GM18861 (cell line): ENCODE measurements around the gene ABCC1.

Experiments
- ATAC-seq: cut with Tn5 transposase; IDR thresholded peaks from one replicate; pipeline ENCODE4 v1.9.1; 2021; ENCODE audit not compliant: unreplicated experiment

The ABCC1 gene

DNA sequence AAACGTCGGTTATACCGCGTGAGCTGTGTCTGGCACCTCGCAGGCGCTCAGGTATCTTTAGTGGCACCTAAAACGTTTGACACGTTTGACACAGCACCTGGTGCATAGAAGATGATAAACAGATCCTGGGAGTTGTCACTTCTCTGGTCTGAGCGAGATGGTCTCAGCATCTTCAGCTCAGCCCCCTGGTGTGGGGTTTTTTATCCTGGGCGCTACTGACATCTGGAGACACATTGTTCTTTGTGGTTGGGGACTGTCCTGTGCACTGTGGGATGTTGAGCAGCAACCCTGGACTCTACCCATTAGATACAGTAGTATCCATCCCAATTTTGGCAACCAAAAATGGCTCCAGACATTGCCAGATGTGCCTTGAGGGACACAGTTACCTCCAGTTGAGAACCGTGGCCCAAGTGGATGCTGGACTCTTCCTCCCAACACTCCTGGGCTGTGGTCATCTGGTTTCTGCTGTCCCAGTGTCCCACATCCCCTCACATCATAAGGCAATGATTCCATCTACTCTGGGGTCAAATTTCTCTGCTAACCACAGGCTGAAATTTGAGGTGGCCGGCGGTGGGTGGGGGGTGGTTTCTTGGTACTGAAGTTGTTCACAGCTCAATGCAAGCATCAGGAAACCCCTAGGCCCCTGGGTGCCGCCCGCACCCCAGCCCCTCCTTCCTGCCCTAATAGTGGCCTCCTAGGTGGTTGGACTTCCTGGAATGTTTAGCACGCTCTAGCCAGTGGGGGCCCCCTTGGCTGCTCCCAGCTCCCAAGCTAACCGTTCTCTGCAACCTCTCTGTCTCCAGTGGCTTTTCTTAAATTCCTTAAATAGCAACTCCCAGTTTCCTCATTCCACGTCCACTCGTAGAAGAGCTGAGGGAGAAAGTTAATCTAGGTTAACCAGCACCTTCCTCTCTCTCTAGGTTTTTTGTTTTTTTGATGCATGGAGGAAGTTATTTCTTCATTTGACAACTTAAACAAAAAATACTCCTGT, 124.8 kb downstream of the ABCC1 start:
- ATAC-seq: no peak

DNA sequence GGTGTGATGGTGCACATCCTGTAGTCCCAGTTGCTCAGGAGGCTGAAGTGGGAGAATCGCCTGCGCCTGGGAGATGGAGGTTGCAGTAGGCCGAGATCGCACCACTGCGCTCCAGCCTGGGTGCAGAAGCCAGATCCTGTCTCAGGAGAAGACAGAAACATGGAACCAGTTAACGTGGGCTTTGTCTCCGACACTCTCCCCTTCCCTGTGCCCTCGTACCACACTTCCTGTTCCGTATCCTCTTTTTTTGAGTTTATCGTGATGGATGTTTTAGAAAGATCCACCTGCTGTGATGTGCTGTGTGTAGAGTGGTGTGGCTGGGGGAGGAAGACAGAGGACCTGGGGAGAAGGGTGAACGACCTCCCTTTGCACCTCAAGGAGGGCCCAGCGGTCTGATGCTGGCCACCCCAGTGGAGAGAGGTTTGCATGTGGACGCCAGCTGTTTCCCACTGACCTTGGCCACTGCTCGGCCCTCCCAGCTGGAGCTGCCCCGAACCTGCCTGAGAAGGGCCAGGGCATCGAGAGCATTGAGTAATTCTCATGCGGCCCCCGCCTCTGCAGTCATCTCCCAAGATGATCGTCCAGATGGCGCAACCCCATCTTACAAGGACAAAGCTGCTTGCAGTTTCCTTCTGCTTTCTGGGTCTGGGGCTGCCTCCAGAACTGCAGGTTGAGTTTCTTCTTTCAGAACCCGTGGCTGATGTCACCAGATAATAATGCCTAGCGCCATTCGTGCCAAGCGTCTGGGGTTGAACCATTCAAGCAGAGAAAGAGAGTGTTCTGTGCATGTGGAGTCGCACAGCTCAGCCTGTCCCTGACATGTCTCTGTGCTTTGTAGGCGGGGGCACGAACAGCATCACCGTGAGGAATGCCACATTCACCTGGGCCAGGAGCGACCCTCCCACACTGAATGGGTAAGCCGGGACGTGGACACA, 126.3 kb downstream of the ABCC1 start:
- no peak for ATAC-seq

DNA sequence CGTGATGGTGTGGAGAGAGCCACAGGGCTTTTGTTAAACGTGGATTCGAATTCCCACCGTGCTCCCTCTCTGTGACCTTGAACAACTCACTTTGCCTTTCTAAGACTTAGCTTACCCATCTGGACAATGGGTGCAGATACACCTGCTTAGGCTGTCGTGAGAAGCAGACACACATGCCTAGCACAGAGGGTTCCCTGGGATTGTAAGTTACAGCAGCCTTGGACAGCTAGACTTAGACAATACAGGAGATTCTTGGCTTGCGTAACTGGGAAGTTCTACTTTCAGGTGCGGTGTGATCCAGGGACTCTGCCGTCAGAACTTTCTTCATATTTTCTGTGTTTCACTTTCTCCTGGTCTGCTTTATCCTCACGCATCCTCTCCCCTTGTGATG, 127.0 kb downstream of the ABCC1 start:
- ATAC-seq: no peak

DNA sequence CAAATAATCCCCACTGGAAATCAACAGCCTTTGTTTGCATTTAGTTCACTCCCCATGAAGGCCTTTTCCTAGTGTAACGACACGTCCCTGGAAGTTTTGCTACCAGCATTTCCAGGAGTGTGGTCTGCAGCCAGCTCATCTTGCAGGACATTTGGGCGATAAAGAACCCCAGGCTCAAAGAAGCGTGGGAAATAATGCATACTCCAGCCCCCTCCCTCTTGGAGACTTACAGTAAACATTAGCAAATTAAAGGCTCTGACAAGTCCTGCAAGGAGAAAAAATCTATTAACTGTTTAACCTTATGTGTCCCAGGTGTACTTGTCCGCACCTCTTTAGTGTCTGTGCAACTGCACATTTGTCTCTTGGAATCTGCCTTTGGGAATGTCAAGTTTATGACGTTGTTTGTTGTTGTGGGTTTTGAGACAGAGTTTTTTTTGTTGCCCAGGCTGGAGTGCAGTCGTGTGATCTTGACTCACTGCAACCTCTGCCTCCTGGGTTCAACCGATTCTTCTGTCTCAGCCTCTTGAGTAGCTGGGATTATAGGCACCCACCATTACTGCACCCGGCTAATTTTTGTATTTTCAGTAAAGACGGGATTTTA, 131.1 kb downstream of the ABCC1 start:
- ATAC-seq: no peak

DNA sequence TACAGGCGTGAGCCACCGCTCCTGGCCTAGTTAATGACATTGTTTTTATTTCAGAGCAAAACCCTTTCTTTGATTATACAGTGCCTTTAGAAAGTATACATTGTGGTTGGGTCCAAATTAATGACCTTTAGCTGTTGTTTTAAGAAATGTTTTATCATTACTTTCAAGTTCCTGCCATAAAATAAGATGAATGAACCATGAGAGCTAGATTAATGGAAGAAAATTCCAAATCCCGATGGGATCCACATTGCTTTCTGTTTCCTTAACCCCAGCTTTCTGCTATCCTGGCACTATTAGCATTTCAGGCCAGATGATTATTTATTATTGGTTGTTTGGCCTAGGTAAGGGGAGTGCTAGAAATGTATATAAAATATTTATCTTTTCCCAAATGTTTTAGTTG, 131.7 kb downstream of the ABCC1 start:
- ATAC-seq: no peak

DNA sequence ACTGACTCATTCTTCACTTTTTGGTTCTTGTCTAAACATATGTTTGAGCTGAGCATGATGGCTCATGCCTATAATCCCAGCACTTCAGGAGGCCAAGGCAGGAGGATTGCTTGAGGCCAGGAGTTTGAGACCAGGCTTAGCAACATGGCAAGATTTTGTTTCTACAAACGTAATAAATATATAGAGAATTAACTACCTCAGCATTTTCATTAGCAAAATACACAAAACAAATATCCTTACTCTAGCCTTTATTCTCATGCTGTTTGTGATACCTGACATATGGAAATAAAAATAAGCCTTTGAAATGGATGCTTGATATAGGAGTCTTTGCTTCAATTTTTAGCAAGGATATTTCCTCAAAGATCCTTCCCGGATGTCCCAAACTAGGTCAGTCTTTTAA, 132.8 kb downstream of the ABCC1 start:
- no peak for ATAC-seq

DNA sequence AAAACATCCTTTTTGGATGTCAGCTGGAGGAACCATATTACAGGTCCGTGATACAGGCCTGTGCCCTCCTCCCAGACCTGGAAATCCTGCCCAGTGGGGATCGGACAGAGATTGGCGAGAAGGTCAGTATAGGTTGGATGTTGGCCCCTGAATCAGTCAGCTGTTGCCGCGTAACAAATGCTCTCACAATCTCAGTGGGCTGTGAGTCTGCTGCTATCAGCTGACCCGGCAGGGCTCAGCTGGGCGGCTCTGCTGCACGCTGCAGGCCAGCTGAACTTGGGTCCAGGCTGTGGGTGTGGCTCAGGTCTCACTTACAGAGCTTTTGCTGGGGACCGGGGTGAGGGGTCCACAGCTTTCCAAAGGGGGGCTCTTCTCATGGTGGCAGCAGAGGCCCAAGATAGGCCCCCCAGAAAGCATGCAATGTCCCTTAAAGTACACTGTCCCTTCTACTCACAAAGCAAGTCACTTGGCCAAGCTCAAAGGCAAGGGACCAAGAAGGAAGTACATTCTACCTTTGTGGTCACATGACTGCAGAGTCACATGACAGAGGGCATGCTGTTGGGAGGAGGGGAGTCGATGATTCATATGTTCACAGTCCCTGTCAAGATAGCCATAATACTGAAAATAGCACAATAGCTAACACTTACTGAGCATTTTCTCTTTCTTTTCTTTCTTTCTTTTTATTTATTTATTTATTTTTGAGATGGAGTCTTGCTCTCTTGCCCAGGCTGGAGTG, 134.2 kb downstream of the ABCC1 start:
- ATAC-seq: no peak

DNA sequence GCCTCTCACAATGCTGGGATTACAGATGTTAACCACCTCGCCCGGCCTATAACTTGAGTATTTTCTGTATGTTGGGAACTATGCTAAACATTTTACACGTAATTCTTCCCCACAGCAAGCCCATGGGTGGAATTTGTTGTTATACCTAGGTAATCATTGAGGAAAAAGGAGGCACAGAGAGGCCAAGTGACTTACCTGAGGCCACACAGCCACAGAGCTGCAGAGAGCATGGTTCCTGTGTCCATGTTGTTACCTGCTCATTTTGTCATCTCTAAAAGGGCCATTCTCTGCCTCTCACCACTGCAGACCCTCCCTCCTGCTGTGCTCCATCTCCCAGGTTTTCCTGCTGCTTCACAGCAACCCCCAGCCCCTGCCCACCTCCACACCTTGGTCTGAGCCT, 135.5 kb downstream of the ABCC1 start:
- no peak for ATAC-seq

DNA sequence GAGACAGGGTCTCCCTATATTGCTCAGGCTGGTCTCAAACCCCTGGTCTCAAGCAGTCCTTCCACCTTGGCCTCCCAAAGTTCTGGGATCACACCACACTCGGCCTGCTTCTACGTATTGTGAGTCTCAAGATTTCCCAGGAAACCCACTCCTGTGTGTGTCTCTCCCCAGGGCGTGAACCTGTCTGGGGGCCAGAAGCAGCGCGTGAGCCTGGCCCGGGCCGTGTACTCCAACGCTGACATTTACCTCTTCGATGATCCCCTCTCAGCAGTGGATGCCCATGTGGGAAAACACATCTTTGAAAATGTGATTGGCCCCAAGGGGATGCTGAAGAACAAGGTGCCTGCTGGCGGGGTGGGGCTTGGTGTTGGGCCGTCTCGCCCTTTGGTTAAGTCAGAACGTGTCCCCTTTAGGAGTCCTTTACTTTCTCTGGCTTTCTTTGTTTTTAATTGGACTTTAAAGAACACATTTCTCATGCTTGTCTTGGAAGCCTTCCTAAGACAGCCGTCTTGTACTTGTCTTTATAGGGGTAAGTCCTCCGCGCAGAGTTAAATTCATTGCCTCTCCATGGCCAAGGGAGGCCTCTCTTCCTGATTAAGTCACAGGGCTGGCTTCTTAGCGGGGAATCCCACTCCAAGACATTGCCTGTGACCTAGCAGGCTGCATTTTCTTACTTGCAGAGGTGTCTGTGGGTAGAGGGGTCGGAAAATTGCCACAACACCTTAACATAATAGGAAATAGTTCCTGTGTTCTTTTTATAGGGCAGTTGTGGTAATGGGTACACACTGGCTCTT, 137.4 kb downstream of the ABCC1 start:
- no peak for ATAC-seq

DNA sequence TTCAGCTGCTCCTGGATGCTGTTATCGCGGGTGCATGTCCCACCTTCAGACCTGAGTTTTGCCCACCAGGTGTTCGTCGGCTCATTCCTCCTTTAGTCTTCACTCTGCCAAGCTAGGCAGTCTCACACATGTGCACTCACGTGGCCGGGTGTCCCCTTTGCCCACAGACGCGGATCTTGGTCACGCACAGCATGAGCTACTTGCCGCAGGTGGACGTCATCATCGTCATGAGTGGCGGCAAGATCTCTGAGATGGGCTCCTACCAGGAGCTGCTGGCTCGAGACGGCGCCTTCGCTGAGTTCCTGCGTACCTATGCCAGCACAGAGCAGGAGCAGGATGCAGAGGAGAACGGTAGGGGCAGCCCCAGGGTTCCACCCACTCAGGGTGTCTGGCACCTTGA, 140.8 kb downstream of the ABCC1 start:
- no peak for ATAC-seq

DNA sequence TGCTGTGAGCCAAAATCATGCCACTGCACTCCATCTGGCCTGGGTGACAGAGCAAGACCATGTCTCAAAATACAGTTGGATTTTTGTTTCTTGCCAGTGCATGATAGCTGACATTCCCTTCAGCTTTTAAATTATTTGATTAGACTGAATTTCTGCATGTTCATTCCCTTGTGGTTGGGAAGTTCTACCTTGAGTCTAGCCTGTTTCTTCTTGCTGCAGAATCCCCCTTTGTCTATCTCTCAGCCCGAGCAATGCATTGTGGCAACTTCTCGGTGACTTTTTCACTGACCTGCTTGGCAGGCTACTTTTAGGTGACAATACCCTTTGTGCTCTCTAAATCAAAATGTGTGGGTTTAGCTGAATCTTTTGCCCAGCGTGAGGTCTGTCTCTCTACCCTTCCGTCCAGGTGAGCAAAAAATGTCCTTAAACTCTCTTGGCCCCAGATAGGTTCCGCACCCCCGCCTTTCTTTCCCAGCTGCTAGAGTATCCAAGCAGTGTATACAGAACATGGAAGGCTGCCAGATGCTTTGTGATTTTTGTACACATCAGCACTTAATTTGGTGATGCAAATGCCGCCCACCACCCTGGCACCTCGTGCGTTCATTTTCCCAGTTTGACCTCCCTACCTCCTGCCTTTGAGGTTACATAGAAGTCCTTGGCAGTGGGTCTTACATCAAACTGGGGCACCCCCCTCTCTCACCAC, 143.7 kb downstream of the ABCC1 start:
- no peak for ATAC-seq

DNA sequence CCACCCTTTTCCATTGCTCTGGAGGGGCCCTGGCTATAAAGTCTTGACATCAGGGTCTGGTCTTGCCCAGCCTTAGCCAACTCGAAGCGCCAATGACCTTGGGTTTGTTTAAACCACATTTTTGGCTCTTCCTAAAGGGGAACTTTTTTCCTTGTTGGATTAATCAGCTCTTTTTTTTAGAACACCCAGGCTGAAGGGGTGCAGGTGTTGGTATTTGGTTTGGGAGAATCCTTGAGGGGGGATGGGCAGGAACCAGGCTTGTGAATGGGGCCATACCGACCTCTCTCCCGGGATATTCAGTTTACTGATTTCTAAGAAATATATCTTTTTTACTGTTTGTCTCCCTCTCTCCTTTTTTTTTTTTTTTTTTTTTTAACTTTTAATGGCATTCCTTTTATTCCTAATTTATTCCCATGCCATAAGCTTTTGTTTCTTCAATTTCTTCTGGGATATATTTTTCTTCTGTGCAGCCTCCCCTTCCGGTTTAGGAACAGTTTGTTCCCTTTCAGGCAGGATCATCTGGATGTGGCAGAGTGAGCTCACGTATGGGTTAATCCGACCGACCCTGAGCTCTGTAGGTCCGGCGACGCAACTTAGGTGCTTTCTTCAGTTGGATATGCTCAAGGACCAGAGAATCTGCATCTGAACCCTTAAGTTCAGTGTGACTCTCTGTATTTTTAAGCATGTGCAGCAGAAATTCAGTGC, 144.4 kb downstream of the ABCC1 start:
- no peak for ATAC-seq

DNA sequence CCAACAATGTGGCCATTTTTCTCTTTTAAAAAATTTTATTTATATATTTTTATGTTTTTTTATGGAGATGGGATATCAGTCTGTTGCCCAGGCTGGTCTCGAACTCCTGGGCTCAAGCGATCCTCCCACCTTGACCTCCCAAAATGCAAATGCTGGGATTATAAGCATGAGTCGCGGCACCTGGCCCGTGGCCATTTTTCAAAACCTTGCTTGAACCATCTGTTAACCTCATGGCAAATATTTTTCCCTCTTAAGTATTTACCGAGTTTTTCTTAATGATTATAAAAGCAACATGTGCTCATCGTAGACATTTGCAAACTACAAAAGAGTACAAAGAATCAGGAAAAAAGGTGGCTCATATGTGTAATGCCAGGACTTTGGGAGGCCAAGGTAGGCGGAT, 146.2 kb downstream of the ABCC1 start:
- no peak for ATAC-seq

DNA sequence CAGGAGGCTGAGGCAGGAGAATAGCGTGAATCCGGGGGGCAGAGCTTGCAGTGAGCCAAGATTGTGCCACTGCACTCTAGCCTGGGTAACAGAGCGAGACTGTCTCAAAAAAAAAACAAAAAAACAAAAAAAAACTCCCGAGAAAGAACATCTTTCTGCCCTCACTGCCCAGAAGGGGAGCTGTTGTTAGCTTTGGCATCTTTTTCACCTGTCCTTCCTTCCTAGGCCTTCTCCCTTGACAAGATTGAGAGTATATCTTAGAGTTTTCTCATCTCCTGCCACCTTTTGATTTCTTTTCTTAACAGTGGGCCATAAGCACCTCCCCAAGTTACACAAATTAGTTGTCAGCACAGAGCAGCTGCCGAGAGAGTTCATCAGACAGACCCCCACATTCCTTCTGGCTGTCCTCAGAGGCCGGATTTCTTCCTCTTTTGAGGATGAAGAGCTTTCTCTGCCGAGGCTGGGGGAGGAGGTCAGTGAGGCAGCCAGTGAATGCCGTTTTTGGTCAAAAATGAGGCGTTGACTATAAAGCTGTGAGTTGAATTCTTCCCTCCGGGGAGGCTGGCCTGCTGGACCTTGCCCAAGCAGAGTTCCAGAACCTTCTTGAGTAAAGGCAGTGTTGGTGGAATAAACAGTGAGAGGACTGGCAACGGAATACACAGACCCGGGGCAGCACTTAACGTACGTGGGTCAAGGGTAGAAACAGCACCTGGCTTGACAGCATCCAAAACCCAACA, 146.9 kb downstream of the ABCC1 start:
- ATAC-seq: no peak

DNA sequence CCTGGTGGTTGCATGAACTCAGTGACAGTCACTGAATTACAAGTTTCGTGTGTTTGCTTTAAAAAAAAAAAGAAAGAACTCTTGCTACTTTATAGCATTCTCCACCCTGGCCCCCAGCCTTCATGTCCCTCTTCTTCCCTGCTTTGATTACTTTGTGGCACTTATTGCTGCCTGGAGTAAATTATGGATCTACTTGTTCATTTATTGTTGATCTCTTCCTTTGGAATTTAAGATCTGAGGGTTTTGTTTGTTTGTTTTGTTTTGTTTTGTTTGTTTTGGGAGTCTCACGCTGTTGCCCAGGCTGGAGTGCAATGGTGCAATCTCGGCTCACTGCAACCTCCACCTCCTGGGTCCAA, 147.4 kb downstream of the ABCC1 start:
- no peak for ATAC-seq

DNA sequence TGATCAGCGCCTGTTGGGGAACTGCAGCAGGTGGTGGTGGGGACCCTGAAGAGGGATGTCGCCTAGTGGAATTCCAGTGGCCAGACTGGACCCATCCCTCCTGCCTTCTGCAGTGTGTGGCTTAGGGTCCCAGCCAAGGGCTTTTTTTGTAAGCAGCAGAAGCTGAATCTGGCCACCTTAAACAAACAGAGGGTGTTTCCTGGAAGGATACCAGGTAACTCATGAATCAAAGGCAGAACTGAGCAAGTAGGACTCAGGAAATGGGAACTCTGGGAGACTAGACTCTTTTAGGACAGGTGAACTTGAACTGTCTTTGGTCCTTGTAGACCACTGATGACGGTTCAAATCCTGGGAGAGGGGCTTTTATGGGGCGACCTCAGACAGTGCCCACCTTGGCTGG, 149.9 kb downstream of the ABCC1 start:
- no peak for ATAC-seq

DNA sequence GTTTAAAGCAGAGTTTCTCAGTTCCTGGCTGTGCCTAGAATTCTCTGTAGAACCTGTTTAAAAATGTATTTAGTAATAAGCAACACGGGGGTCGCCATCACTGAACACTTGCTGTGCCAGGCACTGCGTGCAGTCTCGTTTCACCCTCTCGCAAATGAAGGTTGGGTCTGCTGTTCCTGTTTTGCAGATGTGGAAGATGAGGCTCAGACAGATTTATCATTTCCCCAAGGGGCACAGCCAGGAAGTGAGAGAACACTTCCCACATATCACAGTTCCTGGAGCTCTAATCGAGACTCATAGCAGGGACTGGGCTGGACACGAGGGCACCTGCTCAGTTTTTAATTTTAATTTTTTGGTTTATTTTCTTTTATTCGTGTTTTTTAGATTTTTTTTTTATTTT, 151.2 kb downstream of the ABCC1 start:
- ATAC-seq: no peak

DNA sequence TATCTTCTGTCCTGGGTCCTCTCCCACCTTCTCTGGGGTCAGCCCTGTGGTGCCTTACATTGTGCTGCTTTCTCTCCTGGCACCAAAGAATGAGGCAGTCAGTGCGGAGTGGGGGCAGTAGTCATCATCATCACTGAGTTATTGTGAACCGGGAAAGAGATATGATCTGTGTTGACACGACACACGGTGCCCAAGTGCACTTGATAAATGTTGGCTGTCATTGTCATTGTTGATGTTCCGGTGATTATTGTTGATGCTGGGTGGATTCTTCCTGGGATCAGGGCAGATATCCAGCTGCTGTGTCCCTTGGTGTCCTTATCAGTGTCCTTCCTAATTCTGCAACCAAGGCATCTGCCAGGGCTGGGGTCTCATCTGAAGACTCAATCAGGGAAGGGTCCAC, 152.2 kb downstream of the ABCC1 start:
- ATAC-seq: no peak
